Measurements from ENCODE around the gene PRRG3.

- no peak for TF ChIP-seq CTCF (IDR thresholded peaks at IDR 0.05)
- TF ChIP-seq FOXP4 (CRISPR knock-in tag; IDR thresholded peaks at IDR 0.05) = no peak
- no peak for TF ChIP-seq HMGXB4 (CRISPR knock-in tag; IDR thresholded peaks at IDR 0.05)
- no peak for TF ChIP-seq PREB (CRISPR knock-in tag; IDR thresholded peaks at IDR 0.05; ENCODE audit: borderline replicate concordance)
- no peak for TF ChIP-seq EMX1 (CRISPR knock-in tag; IDR thresholded peaks at IDR 0.05)
- TF ChIP-seq NR1H2 (CRISPR knock-in tag; IDR thresholded peaks at IDR 0.05) = no peak
- no peak for TF ChIP-seq IRF1 (CRISPR knock-in tag; IDR thresholded peaks at IDR 0.05)
- no peak for TF ChIP-seq ZNF512 (CRISPR knock-in tag; IDR thresholded peaks at IDR 0.05; ENCODE audit: borderline replicate concordance)
- no peak for TF ChIP-seq ATF1 (CRISPR knock-in tag; IDR thresholded peaks at IDR 0.05)
- no peak for TF ChIP-seq ZBTB21 (CRISPR knock-in tag; IDR thresholded peaks at IDR 0.05; ENCODE audit: borderline replicate concordance)
- TF ChIP-seq TP53 (CRISPR knock-in tag; IDR thresholded peaks at IDR 0.05) = no peak
Observed at GRCh38 chrX:151710457-151710856, 15.2 kb downstream of the PRRG3 start.

Measured in WTC11 (cell line).